ENCODE measurements around the gene CMTM1. TPM values are rescaled to one million over a fixed set of nuclear protein-coding genes. Genes with fewer than 3 reads are reported as not detected.

CMTM1 gene
- total RNA-seq, 1 experiment from 2014 or later = 5.2 TPM

DNA sequence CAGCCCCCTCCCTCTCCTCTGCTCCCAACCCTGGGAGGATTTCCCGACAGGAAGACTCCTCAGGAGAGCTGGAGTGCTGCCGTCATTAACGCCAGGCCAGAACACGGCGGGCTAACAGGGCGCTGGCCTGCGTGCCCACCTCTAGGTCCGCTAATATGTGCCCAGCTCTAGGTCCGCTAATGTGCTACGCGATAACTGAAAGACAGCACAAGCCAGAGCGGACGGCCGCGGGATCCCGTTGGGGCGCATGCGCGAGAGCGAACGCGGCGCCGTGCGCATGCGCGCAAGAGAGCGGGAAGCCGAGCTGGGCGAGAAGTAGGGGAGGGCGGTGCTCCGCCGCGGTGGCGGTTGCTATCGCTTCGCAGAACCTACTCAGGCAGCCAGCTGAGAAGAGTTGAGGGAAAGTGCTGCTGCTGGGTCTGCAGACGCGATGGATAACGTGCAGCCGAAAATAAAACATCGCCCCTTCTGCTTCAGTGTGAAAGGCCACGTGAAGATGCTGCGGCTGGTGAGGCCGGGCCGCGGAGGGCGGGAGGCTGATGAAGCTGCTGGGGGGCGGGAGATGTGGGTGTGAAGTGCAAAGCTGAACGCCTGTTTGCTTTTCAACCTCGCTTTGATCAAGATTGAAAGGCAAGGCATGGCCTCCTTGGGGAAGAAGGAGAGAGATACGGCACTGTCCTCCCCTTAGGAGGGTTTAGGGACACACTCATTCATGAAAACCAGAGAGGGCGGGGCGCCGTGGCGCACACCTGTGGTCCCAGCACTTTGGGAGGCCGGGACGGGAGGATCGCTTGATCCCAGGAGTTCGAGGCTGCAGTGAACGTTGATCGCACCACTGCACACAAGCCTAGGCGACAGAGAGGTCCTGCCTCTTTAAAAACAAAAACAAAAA, 13.7 kb upstream of the CMTM1 start, which contains the start of gene CKLF:
Gene CKLF (plus strand): TSS at position 291 of the 892 bp plus-strand sequence. CDS start 140 bp downstream, at position 431.
- Histone ChIP-seq H4K20me1 (ENCODE audit: insufficient read depth) (no peaks in the 10 kb centered on the region), H3K9me3 (ENCODE audit: control insufficient read depth in 1 of 2, insufficient read depth in 1 of 2, low read depth in 1 of 2, low read length in 2 of 2) (no peaks in the 10 kb centered on the region), H3K36me3 (ENCODE audit: control insufficient read depth in 1 of 2, insufficient read depth in 2 of 2, low read length in 2 of 2) (peaks cover 0 to 8% of the 10 kb centered on the region in 2 experiments; a peak in 1 of 4 replicates), H3K27me3 (ENCODE audit: insufficient read depth, low read length) (no peaks in the 10 kb centered on the region), H3K79me2 (ENCODE audit: insufficient read depth, low read length) (peaks cover 26% of the 10 kb centered on the region; the same call in 1 of the 2 replicates), H3K27ac (ENCODE audit: low read depth, low read length) (peak within 1 kb of the TSS; percentile 88), H3K9me2 (ENCODE audit: insufficient read depth) (no peaks in the 10 kb centered on the region), H3K4me1 (ENCODE audit: control insufficient read depth in 1 of 2, insufficient read depth in 2 of 2, low read length in 2 of 2) (peaks cover 25 to 46% of the 10 kb centered on the region in 2 experiments), H3K9ac (ENCODE audit: low read length) (peak within 1 kb of the TSS; percentile 71), H2AFZ (ENCODE audit: low read depth, low read length, poor library complexity, severe bottlenecking) (peak within 1 kb of the TSS; percentile 36), H3K4me2 (ENCODE audit: low read length) (peak within 1 kb of the TSS; percentile 85), H3K4me3 (replicated peaks in 1 of 2; ENCODE audit: low read depth in 1 of 2, low read length in 2 of 2) (peak within 1 kb of the TSS; percentile 51 to 69)
- TF ChIP-seq RAD21 (IDR thresholded peaks at IDR 0.05; ENCODE audit: low read depth) = no peak
- TF ChIP-seq SRF (IDR thresholded peaks at IDR 0.05; ENCODE audit: low read depth) = no peak
- TF ChIP-seq, protein P1, sequence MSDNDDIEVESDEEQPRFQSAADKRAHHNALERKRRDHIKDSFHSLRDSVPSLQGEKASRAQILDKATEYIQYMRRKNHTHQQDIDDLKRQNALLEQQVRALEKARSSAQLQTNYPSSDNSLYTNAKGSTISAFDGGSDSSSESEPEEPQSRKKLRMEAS (IDR thresholded peaks at IDR 0.05) = peak; percentile 99
- peak; percentile 60 for TF ChIP-seq YY1 (IDR thresholded peaks at IDR 0.05; ENCODE audit: extremely low read depth, insufficient replicate concordance, low read depth, low read length)
- TF ChIP-seq FOSL1 (IDR thresholded peaks at IDR 0.05; ENCODE audit: low read depth) = no peak
- TF ChIP-seq, protein P2, sequence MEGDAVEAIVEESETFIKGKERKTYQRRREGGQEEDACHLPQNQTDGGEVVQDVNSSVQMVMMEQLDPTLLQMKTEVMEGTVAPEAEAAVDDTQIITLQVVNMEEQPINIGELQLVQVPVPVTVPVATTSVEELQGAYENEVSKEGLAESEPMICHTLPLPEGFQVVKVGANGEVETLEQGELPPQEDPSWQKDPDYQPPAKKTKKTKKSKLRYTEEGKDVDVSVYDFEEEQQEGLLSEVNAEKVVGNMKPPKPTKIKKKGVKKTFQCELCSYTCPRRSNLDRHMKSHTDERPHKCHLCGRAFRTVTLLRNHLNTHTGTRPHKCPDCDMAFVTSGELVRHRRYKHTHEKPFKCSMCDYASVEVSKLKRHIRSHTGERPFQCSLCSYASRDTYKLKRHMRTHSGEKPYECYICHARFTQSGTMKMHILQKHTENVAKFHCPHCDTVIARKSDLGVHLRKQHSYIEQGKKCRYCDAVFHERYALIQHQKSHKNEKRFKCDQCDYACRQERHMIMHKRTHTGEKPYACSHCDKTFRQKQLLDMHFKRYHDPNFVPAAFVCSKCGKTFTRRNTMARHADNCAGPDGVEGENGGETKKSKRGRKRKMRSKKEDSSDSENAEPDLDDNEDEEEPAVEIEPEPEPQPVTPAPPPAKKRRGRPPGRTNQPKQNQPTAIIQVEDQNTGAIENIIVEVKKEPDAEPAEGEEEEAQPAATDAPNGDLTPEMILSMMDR (IDR thresholded peaks at IDR 0.05 in 2 of 3, conservative IDR thresholded peaks at IDR 0.05 in 1 of 3; ENCODE audit: borderline replicate concordance in 1 of 3, insufficient read depth in 1 of 3, low read depth in 2 of 3, low read length in 2 of 3) = no peak
- TF ChIP-seq ZNF274 (IDR thresholded peaks at IDR 0.05; ENCODE audit: low read depth, low read length) = no peak
- TF ChIP-seq, protein P3, sequence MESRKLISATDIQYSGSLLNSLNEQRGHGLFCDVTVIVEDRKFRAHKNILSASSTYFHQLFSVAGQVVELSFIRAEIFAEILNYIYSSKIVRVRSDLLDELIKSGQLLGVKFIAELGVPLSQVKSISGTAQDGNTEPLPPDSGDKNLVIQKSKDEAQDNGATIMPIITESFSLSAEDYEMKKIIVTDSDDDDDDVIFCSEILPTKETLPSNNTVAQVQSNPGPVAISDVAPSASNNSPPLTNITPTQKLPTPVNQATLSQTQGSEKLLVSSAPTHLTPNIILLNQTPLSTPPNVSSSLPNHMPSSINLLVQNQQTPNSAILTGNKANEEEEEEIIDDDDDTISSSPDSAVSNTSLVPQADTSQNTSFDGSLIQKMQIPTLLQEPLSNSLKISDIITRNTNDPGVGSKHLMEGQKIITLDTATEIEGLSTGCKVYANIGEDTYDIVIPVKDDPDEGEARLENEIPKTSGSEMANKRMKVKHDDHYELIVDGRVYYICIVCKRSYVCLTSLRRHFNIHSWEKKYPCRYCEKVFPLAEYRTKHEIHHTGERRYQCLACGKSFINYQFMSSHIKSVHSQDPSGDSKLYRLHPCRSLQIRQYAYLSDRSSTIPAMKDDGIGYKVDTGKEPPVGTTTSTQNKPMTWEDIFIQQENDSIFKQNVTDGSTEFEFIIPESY (IDR thresholded peaks at IDR 0.05; ENCODE audit: extremely low read depth, insufficient replicate concordance, low read length) = peak; percentile 35
- TF ChIP-seq ZFX (IDR thresholded peaks at IDR 0.05) = peak; percentile 58; the same call in 1 of the 2 replicates
- TF ChIP-seq POLR2A (IDR thresholded peaks at IDR 0.05; ENCODE audit: borderline replicate concordance, extremely low read depth, insufficient read depth, insufficient read length) = peak; percentile 90
- no peak for TF ChIP-seq CEBPB (IDR thresholded peaks at IDR 0.05; ENCODE audit: low read depth)
- TF ChIP-seq CBX3 (IDR thresholded peaks at IDR 0.05; ENCODE audit: low read depth) = peak; percentile 96
- no peak for TF ChIP-seq JUND (IDR thresholded peaks at IDR 0.05)
- no peak for TF ChIP-seq EGR1 (IDR thresholded peaks at IDR 0.05; ENCODE audit: low read depth)
- TF ChIP-seq POLR2AphosphoS5 (IDR thresholded peaks at IDR 0.05; ENCODE audit: low read depth, low read length) = peak; percentile 95
- peak; percentile 79 for DNase-seq (ENCODE audit: low read depth, low spot score)
- ChIA-PET RAD21 (ENCODE audit: low non-redundant PET in 1 of 2, low total read pairs in 2 of 2, uncharacterized antibody in 2 of 2, unreplicated experiment in 2 of 2) (no interaction called here), CTCF (interaction anchor here (1.5 to 1.8 kb wide), 2 partner anchors 56 to 278 kb away, joined by 6 to 8 read pairs; partner anchors contain the start of gene NAE1), POLR2A (interaction anchor here (1.0 to 1.9 kb wide), 3 partner anchors 18 to 45 kb away, joined by 3 to 8 read pairs (median 4); no protein-coding TSS in a partner anchor)
- peak; percentile 65 for ATAC-seq
- intact Hi-C loops (cut with micrococcal nuclease) = no loop called here
- TSS peak; percentile 71 for BruUV-seq (replicated peaks)
